Neural progenitor cell (in vitro differentiated cells): ENCODE results near the gene ARHGEF38. TPM values are rescaled to one million over a fixed set of nuclear protein-coding genes. Genes with fewer than 3 reads are reported as not detected.

Experiments used
- DNase-seq: peaks from one replicate; pipeline ENCODE4 v3.0.0-alpha.2; 2016; ENCODE audit warnings: low spot score
- H2AFZ ChIP-seq: fragments of 200-600 bp; sonication (generic); replicated peaks from 2 replicates; pipeline ENCODE4 v1.6.1; 2016; ENCODE audit warnings: antibody characterized with exemption
- H3F3A ChIP-seq: fragments of 200-600 bp; sonication (generic); 2 replicates; pipeline ENCODE4 v1.6.1; 2016; ENCODE audit warnings: antibody characterized with exemption, low read depth
- H3K27ac ChIP-seq: fragments of 200-600 bp; sonication (generic); 2 replicates; pipeline ENCODE4 v1.5.1; 2016; ENCODE audit warnings: mild to moderate bottlenecking
- H3K27me3 ChIP-seq: fragments of 200-600 bp; sonication (generic); 2 replicates; pipeline ENCODE4 v1.6.1; 2016; ENCODE audit warnings: mild to moderate bottlenecking, moderate library complexity
- H3K36me3 ChIP-seq: fragments of 200-600 bp; sonication (generic); 2 replicates; pipeline ENCODE4 v1.5.1; 2016
- H3K4me1 ChIP-seq: fragments of 200-600 bp; sonication (generic); 2 replicates; pipeline ENCODE4 v1.6.1; 2016; ENCODE audit warnings: mixed run types
- H3K4me2 ChIP-seq: fragments of 200-600 bp; sonication (generic); 2 replicates; pipeline ENCODE4 v1.6.1; 2016
- H3K4me3 ChIP-seq: fragments of 200-600 bp; sonication (generic); 2 replicates; pipeline ENCODE4 v1.5.1; 2016
- H3K79me2 ChIP-seq: fragments of 200-600 bp; sonication (generic); 2 replicates; pipeline ENCODE4 v1.6.1; 2016; ENCODE audit warnings: low read depth
- H3K9ac ChIP-seq: fragments of 200-600 bp; sonication (generic); 2 replicates; pipeline ENCODE4 v1.6.1; 2016
- H3K9me3 ChIP-seq: fragments of 200-600 bp; sonication (generic); 2 replicates; pipeline ENCODE4 v1.5.1; 2016; ENCODE audit warnings: low read depth
- H4K20me1 ChIP-seq: fragments of 200-600 bp; sonication (generic); 2 replicates; pipeline ENCODE4 v1.6.1; 2016; ENCODE audit warnings: low read depth
- H3K27ac Mint-ChIP-seq: 3 replicates; pipeline ENCODE4 v1.8.0; 2021; ENCODE audit warnings: mixed read lengths
- H3K27me3 Mint-ChIP-seq: 2 replicates; pipeline ENCODE4 v1.8.0; 2022; ENCODE audit warnings: low read depth, mild to moderate bottlenecking, inconsistent platforms, moderate library complexity, mixed read lengths; ENCODE audit not compliant: insufficient read depth
- H3K36me3 Mint-ChIP-seq: 3 replicates; pipeline ENCODE4 v1.8.0; 2021; ENCODE audit warnings: mixed read lengths
- H3K4me1 Mint-ChIP-seq: 3 replicates; pipeline ENCODE4 v1.8.0; 2021; ENCODE audit warnings: mixed read lengths
- H3K4me3 Mint-ChIP-seq: 3 replicates; pipeline ENCODE4 v1.8.0; 2021; ENCODE audit warnings: mild to moderate bottlenecking, moderate library complexity, mixed read lengths
- H3K9me3 Mint-ChIP-seq: 3 replicates; pipeline ENCODE4 v1.8.0; 2020; ENCODE audit warnings: mixed read lengths
- CTCF ChIP-seq: fragments of 200-600 bp; sonication (generic); IDR thresholded peaks from 2 replicates; pipeline ENCODE4 v1.5.1; 2017; ENCODE audit warnings: antibody characterized with exemption, mild to moderate bottlenecking
- EZH2 ChIP-seq: fragments of 200-600 bp; sonication (generic); IDR thresholded peaks from 2 replicates; pipeline ENCODE4 v1.6.1; 2017; ENCODE audit warnings: antibody characterized with exemption, mild to moderate bottlenecking, moderate library complexity
- EZH2phosphoT487 ChIP-seq: fragments of 200-600 bp; sonication (generic); IDR thresholded peaks from 2 replicates; pipeline ENCODE4 v1.6.1; 2017; ENCODE audit warnings: antibody characterized with exemption
- total RNA-seq: library from RNA; depleted of rRNA; stranded (reverse); fragments of >200 nt; gene quantifications from 2 replicates; pipeline ENCODE4 v1.2.3, GENCODE V29; 2015; ENCODE audit warnings: low replicate concordance

The ARHGEF38 gene
- total RNA-seq, 1 donor from 2014 or later: 0.28 TPM

- Mint-ChIP-seq H3K27me3 (no peaks in the 10 kb centered on the region), H3K4me1 (no peaks in the 10 kb centered on the region), H3K4me3 (no peak overlapping the region), H3K36me3 (no peaks in the 10 kb centered on the region), H3K27ac (no peak overlapping the region), H3K9me3 (no peaks in the 10 kb centered on the region)
- H3K4me3 ChIP-seq: no peak overlapping the region
- no peaks in the 10 kb centered on the region for H3K4me1 ChIP-seq
- no peak for DNase-seq
- H3K27ac ChIP-seq: no peak overlapping the region
- no peak overlapping the region for H3K4me2 ChIP-seq
- H3K79me2 ChIP-seq: no peaks in the 10 kb centered on the region
- no peak overlapping the region for H2AFZ ChIP-seq
- no peak for TF ChIP-seq CTCF
- TF ChIP-seq EZH2phosphoT487: no peak
- TF ChIP-seq EZH2: no peak
- H3K27me3 ChIP-seq: peaks cover 10% of the 10 kb centered on the region
- H3K36me3 ChIP-seq: no peaks in the 10 kb centered on the region
- no peak overlapping the region for H3K9ac ChIP-seq
- no peaks in the 10 kb centered on the region for H3F3A ChIP-seq
- H4K20me1 ChIP-seq: no peaks in the 10 kb centered on the region
- H3K9me3 ChIP-seq: no peaks in the 10 kb centered on the region
Observed at GRCh38 chr4:105526656-105527055, 25.8 kb upstream of the ARHGEF38 start.

- TF ChIP-seq CTCF (no peak), EZH2 (no peak), EZH2phosphoT487 (no peak)
- H3K27ac ChIP-seq: no peak overlapping the region
- no peak for DNase-seq
Observed at GRCh38 chr4:105527081-105527480, 25.3 kb upstream of the ARHGEF38 start.

GRCh38 chr4:105536601-105537000, 15.8 kb upstream of the ARHGEF38 start:
- Mint-ChIP-seq H3K27ac (no peak overlapping the region), H3K36me3 (no peaks in the 10 kb centered on the region), H3K9me3 (no peaks in the 10 kb centered on the region), H3K27me3 (no peaks in the 10 kb centered on the region), H3K4me3 (no peak overlapping the region), H3K4me1 (no peaks in the 10 kb centered on the region)
- Histone ChIP-seq H3K27ac (no peak overlapping the region), H3K4me3 (no peak overlapping the region), H3K36me3 (no peaks in the 10 kb centered on the region), H2AFZ (no peak overlapping the region), H3K9me3 (no peaks in the 10 kb centered on the region), H3K27me3 (peaks cover 28% of the 10 kb centered on the region), H4K20me1 (no peaks in the 10 kb centered on the region), H3K79me2 (no peaks in the 10 kb centered on the region), H3F3A (no peaks in the 10 kb centered on the region), H3K4me1 (no peaks in the 10 kb centered on the region), H3K9ac (no peak overlapping the region), H3K4me2 (no peak overlapping the region)
- TF ChIP-seq EZH2phosphoT487: no peak
- no peak for TF ChIP-seq EZH2
- no peak for TF ChIP-seq CTCF
- no peak for DNase-seq

More at GRCh38 chr4:105527081-105527480, 25.3 kb upstream of the ARHGEF38 start:
- Histone ChIP-seq H3F3A (no peaks in the 10 kb centered on the region), H3K4me2 (no peak overlapping the region), H3K79me2 (no peaks in the 10 kb centered on the region), H3K36me3 (no peaks in the 10 kb centered on the region), H3K27me3 (peaks cover 6% of the 10 kb centered on the region), H3K4me3 (no peak overlapping the region), H3K4me1 (no peaks in the 10 kb centered on the region), H3K9me3 (no peaks in the 10 kb centered on the region), H2AFZ (no peak overlapping the region), H3K9ac (no peak overlapping the region), H4K20me1 (no peaks in the 10 kb centered on the region)
- no peaks in the 10 kb centered on the region for H3K36me3 Mint-ChIP-seq
- no peaks in the 10 kb centered on the region for H3K27me3 Mint-ChIP-seq
- H3K27ac Mint-ChIP-seq: no peak overlapping the region
- no peaks in the 10 kb centered on the region for H3K4me1 Mint-ChIP-seq
- H3K9me3 Mint-ChIP-seq: no peaks in the 10 kb centered on the region
- no peak overlapping the region for H3K4me3 Mint-ChIP-seq
